Colonic mucosa (tissue), 4 donors: ENCODE measurements around the gene DNAJA1. TPM values are rescaled to one million over a fixed set of nuclear protein-coding genes. Genes with fewer than 3 reads are reported as not detected.

Source experiments
- DNase-seq: peaks from one replicate; pipeline ENCODE4 v3.0.0-alpha.2; 2020
- H3K27ac ChIP-seq: fragments of 200-600 bp; one replicate; pipeline ENCODE4 v1.8.0; 2021
- H3K27me3 ChIP-seq: fragments of 200-600 bp; one replicate; pipeline ENCODE4 v1.8.0; 2021
- H3K36me3 ChIP-seq: fragments of 200-600 bp; one replicate; pipeline ENCODE4 v1.8.0; 2021
- H3K4me1 ChIP-seq: fragments of 200-600 bp; one replicate; pipeline ENCODE4 v1.8.0; 2021; ENCODE audit warnings: mild to moderate bottlenecking
- H3K4me3 ChIP-seq: fragments of 200-600 bp; one replicate; pipeline ENCODE4 v1.8.0; 2021
- H3K9ac ChIP-seq, 2 donors: one replicate each; pipeline ENCODE4 v1.7.0; 2013; ENCODE audit warnings: control low read depth in 2 of 2, low read depth in 2 of 2, low read length in 2 of 2
- H3K9me3 ChIP-seq: fragments of 200-600 bp; one replicate; pipeline ENCODE4 v1.8.0; 2021
- intact Hi-C: fragments of 100-400 bp; cut with DNase I; formaldehyde crosslinking; loops from one replicate; pipeline ENCODE4 v1.14.1; 2022
- total RNA-seq, 2 donors: library from RNA; stranded (reverse); fragmentation: NEBNext Ultra II Directional in 1 of 2; extraction: Animal tissue kit (Norgen Biotek cat#: 25700) in 1 of 2; gene quantifications; one replicate each; pipeline ENCODE4 v1.2.1, GENCODE V29; 2021
- TF ChIP-seq, protein P1 (sequence below): fragments of 200-600 bp; IDR thresholded peaks from one replicate; pipeline ENCODE4 v1.8.0; 2022; ENCODE audit warnings: antibody characterized with exemption, mild to moderate bottlenecking
- donor health status: healthy.
- donor health status: DM: no; HTN: no; CAD: no.
- donor health status: DM: no; HTN: no; CAD: no.

Gene DNAJA1
- total RNA-seq, 2 donors from 2014 or later: 66.4 to 93.6 TPM

- TF ChIP-seq, protein P1, sequence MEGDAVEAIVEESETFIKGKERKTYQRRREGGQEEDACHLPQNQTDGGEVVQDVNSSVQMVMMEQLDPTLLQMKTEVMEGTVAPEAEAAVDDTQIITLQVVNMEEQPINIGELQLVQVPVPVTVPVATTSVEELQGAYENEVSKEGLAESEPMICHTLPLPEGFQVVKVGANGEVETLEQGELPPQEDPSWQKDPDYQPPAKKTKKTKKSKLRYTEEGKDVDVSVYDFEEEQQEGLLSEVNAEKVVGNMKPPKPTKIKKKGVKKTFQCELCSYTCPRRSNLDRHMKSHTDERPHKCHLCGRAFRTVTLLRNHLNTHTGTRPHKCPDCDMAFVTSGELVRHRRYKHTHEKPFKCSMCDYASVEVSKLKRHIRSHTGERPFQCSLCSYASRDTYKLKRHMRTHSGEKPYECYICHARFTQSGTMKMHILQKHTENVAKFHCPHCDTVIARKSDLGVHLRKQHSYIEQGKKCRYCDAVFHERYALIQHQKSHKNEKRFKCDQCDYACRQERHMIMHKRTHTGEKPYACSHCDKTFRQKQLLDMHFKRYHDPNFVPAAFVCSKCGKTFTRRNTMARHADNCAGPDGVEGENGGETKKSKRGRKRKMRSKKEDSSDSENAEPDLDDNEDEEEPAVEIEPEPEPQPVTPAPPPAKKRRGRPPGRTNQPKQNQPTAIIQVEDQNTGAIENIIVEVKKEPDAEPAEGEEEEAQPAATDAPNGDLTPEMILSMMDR: no peak
- intact Hi-C loops: no loop called here
- Histone ChIP-seq H3K4me1 (peaks cover 3% of the 10 kb centered on the region), H3K9me3 (no peaks in the 10 kb centered on the region), H3K27me3 (no peaks in the 10 kb centered on the region), H3K27ac (no peak overlapping the region), H3K9ac (no peak overlapping the region), H3K36me3 (no peaks in the 10 kb centered on the region), H3K4me3 (no peak overlapping the region)
- DNase-seq: no peak
These were observed 2.3 kb upstream of the DNAJA1 start for GRCh38 chr9:33022755-33023154.

- Histone ChIP-seq H3K9ac (no peak overlapping the region), H3K4me1 (peaks cover 8% of the 10 kb centered on the region), H3K27ac (no peak overlapping the region), H3K27me3 (no peaks in the 10 kb centered on the region), H3K9me3 (no peaks in the 10 kb centered on the region), H3K4me3 (no peak overlapping the region), H3K36me3 (no peaks in the 10 kb centered on the region)
- intact Hi-C loops: no loop called here
- no peak for DNase-seq
- TF ChIP-seq, protein P1: no peak
These were observed 1.4 kb upstream of the DNAJA1 start for GRCh38 chr9:33023661-33024060.

DNA sequence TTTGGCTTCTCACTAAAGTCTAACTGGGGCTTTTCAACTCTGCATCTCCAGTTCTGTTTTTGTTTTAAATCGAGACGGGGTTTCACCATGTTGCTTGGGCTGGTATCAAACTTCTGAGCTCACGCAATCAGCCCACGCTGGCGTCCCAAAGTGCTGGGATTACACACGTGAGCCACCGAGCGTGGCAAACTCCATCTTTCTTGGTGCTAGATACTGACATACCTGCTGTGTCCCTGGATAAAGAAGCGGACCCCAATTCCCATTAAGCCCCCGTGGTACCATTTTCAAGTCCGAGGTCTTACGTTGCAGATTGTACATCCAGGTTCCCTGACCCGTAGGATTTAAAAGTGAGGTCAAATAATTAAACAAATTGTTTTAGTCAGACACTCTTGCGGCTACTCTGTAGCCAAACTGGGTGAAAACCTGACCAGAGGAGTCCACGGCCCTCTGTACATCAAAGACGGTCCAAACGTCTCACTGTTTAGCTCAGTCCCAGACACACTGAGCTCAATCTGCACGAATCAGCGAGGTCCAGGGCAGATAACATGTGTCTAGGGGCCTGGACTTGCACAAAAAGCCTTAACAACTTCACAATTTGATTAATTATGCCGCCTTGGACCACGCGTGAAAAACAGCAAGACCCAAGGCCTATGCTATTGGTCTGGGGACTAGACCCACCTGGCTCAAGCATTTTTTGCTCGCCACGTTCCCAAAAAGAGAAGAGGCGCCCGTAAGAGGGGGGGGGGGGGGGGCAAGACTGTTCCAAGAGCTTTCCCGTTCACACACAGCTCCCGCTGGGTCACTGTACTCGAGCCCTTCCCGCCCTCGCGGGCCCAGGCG is 727 bp upstream of the DNAJA1 start:
- Histone ChIP-seq H3K4me3 (peak overlapping the region; percentile 94), H3K9me3 (no peaks in the 10 kb centered on the region), H3K9ac (peak overlapping the region; percentile 99 to 100), H3K4me1 (peaks cover 8% of the 10 kb centered on the region), H3K27me3 (no peaks in the 10 kb centered on the region), H3K36me3 (no peaks in the 10 kb centered on the region), H3K27ac (peak overlapping the region; percentile 100)
- TF ChIP-seq, protein P1: no peak
- DNase-seq: peak; percentile 32
- intact Hi-C loops: no loop called here

- Histone ChIP-seq H3K27ac (peak overlapping the region; percentile 100), H3K4me3 (peak overlapping the region; percentile 94), H3K27me3 (no peaks in the 10 kb centered on the region), H3K36me3 (peaks cover under 1% of the 10 kb centered on the region), H3K9ac (peak overlapping the region; percentile 99 to 100), H3K4me1 (peaks cover 8% of the 10 kb centered on the region), H3K9me3 (no peaks in the 10 kb centered on the region)
- TF ChIP-seq, protein P1: no peak
- intact Hi-C loops: no loop called here
- peak; percentile 75 for DNase-seq
These were observed 684 bp downstream of the DNAJA1 start for GRCh38 chr9:33025572-33026342.

- intact Hi-C loops: no loop called here
- Histone ChIP-seq H3K36me3 (peaks cover 11% of the 10 kb centered on the region), H3K9ac (no peak overlapping the region), H3K9me3 (no peaks in the 10 kb centered on the region), H3K4me1 (peaks cover 5% of the 10 kb centered on the region), H3K4me3 (no peak overlapping the region), H3K27me3 (no peaks in the 10 kb centered on the region), H3K27ac (no peak overlapping the region)
- TF ChIP-seq, protein P1: no peak
- no peak for DNase-seq
These were observed 4.2 kb downstream of the DNAJA1 start for GRCh38 chr9:33029231-33029786.
